SK-N-MC (cell line): Measurements from ENCODE around the gene PKIB.

Experiments
- EZH2 ChIP-seq: fragments of 200-600 bp; sonication (generic); IDR thresholded peaks from one replicate; pipeline ENCODE4 v1.6.1; 2017; ENCODE audit warnings: antibody characterized with exemption
- POLR2AphosphoS5 ChIP-seq: IDR thresholded peaks from 2 replicates; pipeline ENCODE4 v1.6.1; 2012; ENCODE audit warnings: mild to moderate bottlenecking, low read depth, low read length, borderline replicate concordance

DNA sequence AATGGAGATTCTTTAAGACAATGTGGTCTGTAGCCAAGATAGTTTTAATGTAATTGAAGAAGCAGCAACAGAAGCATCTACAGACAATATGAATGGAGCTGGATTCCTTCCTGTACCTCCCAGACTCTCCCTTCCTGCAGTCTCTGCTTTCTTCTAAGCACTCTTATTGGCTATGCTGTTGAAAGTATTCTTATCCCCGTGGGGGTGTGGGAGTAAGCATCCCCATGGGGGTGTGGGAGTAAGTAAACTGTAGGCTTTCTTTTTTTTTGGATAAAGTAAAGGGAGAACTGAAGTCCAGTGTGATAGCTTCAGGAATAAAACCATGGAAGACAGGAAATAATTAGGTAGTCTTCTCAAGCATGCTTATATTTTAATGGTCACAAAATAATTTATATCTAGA lies 4.1 kb downstream of the PKIB start:
- TF ChIP-seq POLR2AphosphoS5 (no peak), EZH2 (no peak)
